Measurements from ENCODE around the gene FARP1. TPM values are rescaled to one million over a fixed set of nuclear protein-coding genes. Genes with fewer than 3 reads are reported as not detected.
"Not testable (repeated sequence)": the region's sequence is repeated elsewhere in the genome, so short reads cannot be mapped to it uniquely, and the experiment has no call there.

The FARP1 gene
- total RNA-seq, 1 donor from 2014 or later, result 110 TPM

- no peak for TF ChIP-seq CTCF (IDR thresholded peaks at IDR 0.05)
- Histone ChIP-seq H3K27me3 (ENCODE audit: low read depth) (no peaks in the 10 kb centered on the region), H3K4me3 (no peak overlapping the region), H3K4me1 (peaks cover 8% of the 10 kb centered on the region), H3K27ac (no peak overlapping the region), H3K36me3 (peaks cover 30% of the 10 kb centered on the region), H3K9me3 (no peaks in the 10 kb centered on the region)
- intact Hi-C loops (cut with DNase I), result no loop called here
- DNase-seq, result no peak
- no peak for ATAC-seq
Observed at GRCh38 chr13:98409281-98409680, 266.4 kb downstream of the FARP1 start.

GRCh38 chr13:98410612-98411011, 267.7 kb downstream of the FARP1 start:
- Histone ChIP-seq H3K4me3 (no peak overlapping the region), H3K36me3 (peaks cover 37% of the 10 kb centered on the region), H3K9me3 (no peaks in the 10 kb centered on the region), H3K27ac (no peak overlapping the region), H3K27me3 (ENCODE audit: low read depth) (no peaks in the 10 kb centered on the region), H3K4me1 (peaks cover 16% of the 10 kb centered on the region)
- DNase-seq (no peak), ATAC-seq (no peak)
- TF ChIP-seq CTCF (IDR thresholded peaks at IDR 0.05), result no peak
- intact Hi-C loops (cut with DNase I), result no loop called here

GRCh38 chr13:98411013-98411412, 268.1 kb downstream of the FARP1 start:
- DNase-seq, result no peak
- no peak for ATAC-seq
- TF ChIP-seq CTCF (IDR thresholded peaks at IDR 0.05), result no peak
- H3K9me3 ChIP-seq, result no peaks in the 10 kb centered on the region
- H3K27ac ChIP-seq, result peak overlapping the region; percentile 51
- H3K36me3 ChIP-seq, result peaks cover 37% of the 10 kb centered on the region
- H3K27me3 ChIP-seq (ENCODE audit: low read depth), result no peaks in the 10 kb centered on the region
- intact Hi-C loops (cut with DNase I), result no loop called here
- H3K4me1 ChIP-seq, result peaks cover 20% of the 10 kb centered on the region
- H3K4me3 ChIP-seq, result no peak overlapping the region

- H3K4me3 ChIP-seq, result peak overlapping the region; percentile 26
- DNase-seq, result peak; percentile 78
Observed at GRCh38 chr13:98411617-98412265, 268.8 kb downstream of the FARP1 start.

DNA sequence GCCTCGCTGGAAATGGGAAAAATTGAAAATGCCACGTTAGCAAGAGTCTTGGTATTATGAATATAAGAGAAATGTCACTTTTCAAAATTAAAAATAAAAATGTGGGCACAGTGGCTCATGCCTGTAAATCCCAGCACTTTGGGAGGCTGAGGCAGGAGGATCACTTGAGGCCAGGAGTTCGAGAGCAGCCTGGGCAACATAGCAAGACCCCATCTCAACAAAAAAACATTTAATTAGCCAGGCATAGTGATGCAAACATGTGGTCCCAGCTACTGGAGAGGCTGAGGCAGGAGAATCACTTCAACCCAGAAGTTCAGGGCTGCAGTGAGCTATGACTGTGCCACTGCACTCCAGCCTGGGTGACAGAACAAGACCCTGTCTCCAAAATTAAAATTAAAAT, 270.4 kb downstream of the FARP1 start:
- H3K4me1 ChIP-seq, result peaks cover 20% of the 10 kb centered on the region
- H3K27me3 ChIP-seq (ENCODE audit: low read depth); H3K9me3 ChIP-seq; ATAC-seq; intact Hi-C loops (cut with DNase I); H3K27ac ChIP-seq; H3K4me3 ChIP-seq; DNase-seq: not testable (repeated sequence)
- peaks cover 32% of the 10 kb centered on the region for H3K36me3 ChIP-seq

More at GRCh38 chr13:98411617-98412265, 268.8 kb downstream of the FARP1 start:
- TF ChIP-seq CTCF (IDR thresholded peaks at IDR 0.05), result no peak
- peak in 1 of 2 donors; percentile 45 for ATAC-seq
- no peaks in the 10 kb centered on the region for H3K9me3 ChIP-seq
- H3K27ac ChIP-seq, result peak overlapping the region; percentile 51
- intact Hi-C loops (cut with DNase I), result no loop called here
- peaks cover 32% of the 10 kb centered on the region for H3K36me3 ChIP-seq
- peaks cover 20% of the 10 kb centered on the region for H3K4me1 ChIP-seq
- H3K27me3 ChIP-seq (ENCODE audit: low read depth), result no peaks in the 10 kb centered on the region

- no peak for DNase-seq
- Histone ChIP-seq H3K36me3 (peaks cover 32% of the 10 kb centered on the region), H3K27ac (no peak overlapping the region), H3K9me3 (peaks cover 4% of the 10 kb centered on the region), H3K4me1 (peaks cover 22% of the 10 kb centered on the region), H3K27me3 (ENCODE audit: low read depth) (no peaks in the 10 kb centered on the region), H3K4me3 (no peak overlapping the region)
- no peak for TF ChIP-seq CTCF (IDR thresholded peaks at IDR 0.05)
- no peak for ATAC-seq
- intact Hi-C loops (cut with DNase I), result no loop called here
Observed at GRCh38 chr13:98413796-98414195, 270.9 kb downstream of the FARP1 start.

Measured in lower lobe of right lung (tissue), 2 donors.